ENCODE measurements around the gene PRRT1.

DNA sequence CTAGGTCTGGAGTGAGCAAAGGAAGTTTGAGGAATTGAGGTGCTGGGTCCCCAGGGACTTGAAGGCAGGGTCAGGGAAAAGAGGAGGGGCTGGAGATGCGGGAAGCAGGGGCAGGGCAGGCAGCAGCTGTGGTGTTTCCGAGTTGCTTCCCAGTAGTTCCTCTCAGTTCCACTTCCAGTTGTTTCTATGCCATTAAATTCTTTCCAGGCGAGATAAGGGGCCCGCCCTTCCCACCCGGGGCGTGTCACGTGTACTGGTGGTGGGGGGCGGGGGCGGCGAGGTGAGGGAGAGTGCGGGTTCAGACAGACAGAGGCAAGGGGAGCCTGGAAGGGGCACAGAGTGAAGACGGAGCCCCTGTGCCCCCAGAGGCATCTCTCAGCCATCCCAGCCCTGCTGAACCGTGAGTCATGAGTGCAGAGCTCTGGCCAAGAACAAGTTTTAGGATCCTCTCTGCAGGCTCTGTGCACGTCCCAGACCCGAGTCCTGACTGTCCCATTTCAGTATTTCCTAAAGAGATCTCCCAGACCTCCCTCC, 43.6 kb downstream of the PRRT1 start:
- TF ChIP-seq POLR2A (IDR thresholded peaks at IDR 0.05; ENCODE audit: low read depth, low read length) = no peak
- TF ChIP-seq, protein P1, sequence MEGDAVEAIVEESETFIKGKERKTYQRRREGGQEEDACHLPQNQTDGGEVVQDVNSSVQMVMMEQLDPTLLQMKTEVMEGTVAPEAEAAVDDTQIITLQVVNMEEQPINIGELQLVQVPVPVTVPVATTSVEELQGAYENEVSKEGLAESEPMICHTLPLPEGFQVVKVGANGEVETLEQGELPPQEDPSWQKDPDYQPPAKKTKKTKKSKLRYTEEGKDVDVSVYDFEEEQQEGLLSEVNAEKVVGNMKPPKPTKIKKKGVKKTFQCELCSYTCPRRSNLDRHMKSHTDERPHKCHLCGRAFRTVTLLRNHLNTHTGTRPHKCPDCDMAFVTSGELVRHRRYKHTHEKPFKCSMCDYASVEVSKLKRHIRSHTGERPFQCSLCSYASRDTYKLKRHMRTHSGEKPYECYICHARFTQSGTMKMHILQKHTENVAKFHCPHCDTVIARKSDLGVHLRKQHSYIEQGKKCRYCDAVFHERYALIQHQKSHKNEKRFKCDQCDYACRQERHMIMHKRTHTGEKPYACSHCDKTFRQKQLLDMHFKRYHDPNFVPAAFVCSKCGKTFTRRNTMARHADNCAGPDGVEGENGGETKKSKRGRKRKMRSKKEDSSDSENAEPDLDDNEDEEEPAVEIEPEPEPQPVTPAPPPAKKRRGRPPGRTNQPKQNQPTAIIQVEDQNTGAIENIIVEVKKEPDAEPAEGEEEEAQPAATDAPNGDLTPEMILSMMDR (conservative IDR thresholded peaks at IDR 0.05; ENCODE audit: low read depth, low read length) = no peak
- no peak for TF ChIP-seq MAZ (IDR thresholded peaks at IDR 0.05; ENCODE audit: borderline replicate concordance, low read depth, low read length)
- no peak for TF ChIP-seq RAD21 (IDR thresholded peaks at IDR 0.05; ENCODE audit: low read length)
- TF ChIP-seq MXI1 (IDR thresholded peaks at IDR 0.05; ENCODE audit: borderline replicate concordance, low read depth, low read length) = no peak
- TF ChIP-seq CHD1 (IDR thresholded peaks at IDR 0.05; ENCODE audit: low read depth, low read length) = no peak
- no peak for TF ChIP-seq BHLHE40 (IDR thresholded peaks at IDR 0.05; ENCODE audit: low read depth, low read length)
- TF ChIP-seq CEBPB (IDR thresholded peaks at IDR 0.05; ENCODE audit: low read depth, low read length) = no peak
- TF ChIP-seq SMC3 (IDR thresholded peaks at IDR 0.05; ENCODE audit: low read depth, low read length) = no peak
- no peak for TF ChIP-seq RFX5 (IDR thresholded peaks at IDR 0.05; ENCODE audit: low read depth, low read length)
- TF ChIP-seq RCOR1 (IDR thresholded peaks at IDR 0.05; ENCODE audit: insufficient replicate concordance, low read length) = no peak
- TF ChIP-seq, protein P2, sequence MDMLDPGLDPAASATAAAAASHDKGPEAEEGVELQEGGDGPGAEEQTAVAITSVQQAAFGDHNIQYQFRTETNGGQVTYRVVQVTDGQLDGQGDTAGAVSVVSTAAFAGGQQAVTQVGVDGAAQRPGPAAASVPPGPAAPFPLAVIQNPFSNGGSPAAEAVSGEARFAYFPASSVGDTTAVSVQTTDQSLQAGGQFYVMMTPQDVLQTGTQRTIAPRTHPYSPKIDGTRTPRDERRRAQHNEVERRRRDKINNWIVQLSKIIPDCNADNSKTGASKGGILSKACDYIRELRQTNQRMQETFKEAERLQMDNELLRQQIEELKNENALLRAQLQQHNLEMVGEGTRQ (IDR thresholded peaks at IDR 0.05; ENCODE audit: low read depth, low read length) = no peak
- no peak for TF ChIP-seq FOS (IDR thresholded peaks at IDR 0.05; ENCODE audit: low read depth, low read length)
- TF ChIP-seq NFE2L2 (IDR thresholded peaks at IDR 0.05; ENCODE audit: low read depth, low read length) = no peak

All from IMR-90 (cell line).